HuH-7 (cell line): ENCODE data around the gene KCND3.
A peak's percentile ranks its signal among the peaks of the same experiment; 100 is the strongest.

Experiments
- DNase-seq: peaks from one replicate; pipeline ENCODE4 v3.0.0; 2011; ENCODE audit warnings: low spot score

KCND3 gene

GRCh38 chr1:111989531-111990025, at the start of gene KCND3:
Gene KCND3, minus strand, starts transcription at chr1:111989668.
- no peak for DNase-seq

- DNase-seq = no peak
Measured at GRCh38 chr1:112034277-112034676, 44.8 kb upstream of the KCND3 start.

- no peak for DNase-seq
Measured at GRCh38 chr1:112033439-112034120, 44.1 kb upstream of the KCND3 start.

- DNase-seq = no peak
Measured at GRCh38 chr1:112030157-112030556, 40.7 kb upstream of the KCND3 start.

- no peak for DNase-seq
Measured at GRCh38 chr1:112027696-112028095, 38.2 kb upstream of the KCND3 start.

GRCh38 chr1:112026501-112026900, 37.0 kb upstream of the KCND3 start:
- DNase-seq = no peak

GRCh38 chr1:112026016-112026415, 36.5 kb upstream of the KCND3 start:
- DNase-seq = no peak

- no peak for DNase-seq
Measured at GRCh38 chr1:112021263-112021662, 31.8 kb upstream of the KCND3 start.

- DNase-seq = no peak
Measured at GRCh38 chr1:112017183-112017582, 27.7 kb upstream of the KCND3 start.

- DNase-seq = no peak
Measured at GRCh38 chr1:112012823-112013222, 23.4 kb upstream of the KCND3 start.

GRCh38 chr1:112011202-112011601, 21.7 kb upstream of the KCND3 start:
- no peak for DNase-seq

- DNase-seq = no peak
Measured at GRCh38 chr1:112007169-112007568, 17.7 kb upstream of the KCND3 start.

- DNase-seq = no peak
Measured at GRCh38 chr1:112006416-112007025, 17.1 kb upstream of the KCND3 start.

GRCh38 chr1:112004076-112004475, 14.6 kb upstream of the KCND3 start:
- DNase-seq = no peak

GRCh38 chr1:112002514-112002913, 13.0 kb upstream of the KCND3 start:
- DNase-seq = no peak

GRCh38 chr1:112001436-112001835, 12.0 kb upstream of the KCND3 start:
- no peak for DNase-seq

GRCh38 chr1:112000048-112000447, 10.6 kb upstream of the KCND3 start:
- no peak for DNase-seq

- DNase-seq = no peak
Measured at GRCh38 chr1:111998332-111998731, 8.9 kb upstream of the KCND3 start.

- no peak for DNase-seq
Measured at GRCh38 chr1:111992476-111992875, 3.0 kb upstream of the KCND3 start.

GRCh38 chr1:111990878-111991718, 1.6 kb upstream of the KCND3 start:
- DNase-seq = peak; percentile 74

GRCh38 chr1:111990026-111990877, 784 bp upstream of the KCND3 start:
- DNase-seq = peak; percentile 31
